IPS-NIHi11 (cell line): ENCODE measurements around the gene ALDOC.

Experiments
- DNase-seq: peaks from one replicate; pipeline ENCODE4 v3.0.0; 2012; ENCODE audit warnings: mixed read lengths, low spot score

The ALDOC gene

GRCh38 chr17:28552176-28552999 lies 24.3 kb downstream of the ALDOC start, which contains the start of gene UNC119:
Gene UNC119, minus strand, starts transcription at chr17:28552624. Its CDS starts 67 bp downstream, at chr17:28552557.
- peak; percentile 98 for DNase-seq

GRCh38 chr17:28551421-28552175 lies 25.1 kb downstream of the ALDOC start:
- no peak for DNase-seq

GRCh38 chr17:28550858-28551257 lies 25.8 kb downstream of the ALDOC start:
- no peak for DNase-seq

GRCh38 chr17:28549236-28550132 lies 27.2 kb downstream of the ALDOC start:
- DNase-seq, result peak; percentile 2

- peak; percentile 3 for DNase-seq
These were observed 28.1 kb downstream of the ALDOC start for GRCh38 chr17:28548417-28549130.

GRCh38 chr17:28547623-28548416 lies 28.9 kb downstream of the ALDOC start:
- peak; percentile 91 for DNase-seq

- peak; percentile 1 for DNase-seq
These were observed 29.5 kb downstream of the ALDOC start for GRCh38 chr17:28547096-28547622.

- DNase-seq, result no peak
These were observed 30.8 kb downstream of the ALDOC start for GRCh38 chr17:28545787-28546415.

- DNase-seq, result no peak
These were observed 31.6 kb downstream of the ALDOC start for GRCh38 chr17:28545141-28545503.

- DNase-seq, result no peak
These were observed 32.1 kb downstream of the ALDOC start for GRCh38 chr17:28544402-28545140.

- no peak for DNase-seq
These were observed 35.3 kb downstream of the ALDOC start for GRCh38 chr17:28541439-28541838.

GRCh38 chr17:28540231-28540630 lies 36.5 kb downstream of the ALDOC start:
- DNase-seq, result no peak

GRCh38 chr17:28538296-28538895 lies 38.3 kb downstream of the ALDOC start:
- DNase-seq, result no peak

- DNase-seq, result no peak
These were observed 39.5 kb downstream of the ALDOC start for GRCh38 chr17:28537219-28537610.

GRCh38 chr17:28536532-28537218 lies 40.0 kb downstream of the ALDOC start:
- no peak for DNase-seq

- DNase-seq, result no peak
These were observed 41.8 kb downstream of the ALDOC start for GRCh38 chr17:28534740-28535375.

- DNase-seq, result no peak
These were observed 43.4 kb downstream of the ALDOC start for GRCh38 chr17:28533091-28533807.
